Ovary (tissue), 3 donors: Measurements from ENCODE around the gene PPP2R3B.

Source experiments
- CTCF ChIP-seq, 3 donors: fragments of 450-650 bp in 2 of 3; fragments of 200-600 bp in 1 of 3; IDR thresholded peaks; one replicate each; pipeline versions ENCODE4 v1.5.1 to v1.8.0; 2016 to 2022; ENCODE audit warnings: antibody characterized with exemption in 3 of 3, mild to moderate bottlenecking in 1 of 3
- EP300 ChIP-seq: sonication (generic); formaldehyde crosslinking; IDR thresholded peaks from one replicate; pipeline ENCODE4 v1.6.1; 2017; ENCODE audit warnings: antibody characterized with exemption
- POLR2A ChIP-seq: fragments of 450-650 bp; IDR thresholded peaks from one replicate; pipeline ENCODE4 v1.6.1; 2017; ENCODE audit warnings: antibody characterized with exemption, mild to moderate bottlenecking, moderate library complexity
- donor health status: DM: no; HTN: no; CAD: no.

- TF ChIP-seq CTCF (IDR thresholded peaks at IDR 0.05) (no peak), POLR2A (no peak), EP300 (no peak)
These were observed 8.3 kb downstream of the PPP2R3B start for GRCh38 chrX:378443-378842.
